Coronary artery (tissue), 2 donors: ENCODE data around the gene IRAG1.
A peak's percentile ranks its signal among the peaks of the same experiment; 100 is the strongest.

Experiments used
- DNase-seq: peaks from one replicate; pipeline ENCODE4 v3.0.0-alpha.2; 2017; ENCODE audit warnings: low spot score
- H3K27ac ChIP-seq, 2 donors: fragments of 200-600 bp; sonication (generic); one replicate each; pipeline ENCODE4 v1.5.1; 2016 to 2019
- H3K4me3 ChIP-seq: fragments of 200-600 bp; sonication (generic); 2 replicates; pipeline ENCODE4 v1.5.1; 2016; ENCODE audit warnings: mild to moderate bottlenecking, moderate library complexity
- CTCF ChIP-seq: fragments of 200-600 bp; sonication (generic); IDR thresholded peaks from one replicate; pipeline ENCODE4 v1.5.1; 2019; ENCODE audit warnings: antibody characterized with exemption

Gene IRAG1

GRCh38 chr11:10708131-10708530 is 14.6 kb upstream of the IRAG1 start:
- Histone ChIP-seq H3K4me3 (no peak overlapping the region), H3K27ac (no peak overlapping the region)
- no peak for TF ChIP-seq CTCF
- DNase-seq: no peak

DNA sequence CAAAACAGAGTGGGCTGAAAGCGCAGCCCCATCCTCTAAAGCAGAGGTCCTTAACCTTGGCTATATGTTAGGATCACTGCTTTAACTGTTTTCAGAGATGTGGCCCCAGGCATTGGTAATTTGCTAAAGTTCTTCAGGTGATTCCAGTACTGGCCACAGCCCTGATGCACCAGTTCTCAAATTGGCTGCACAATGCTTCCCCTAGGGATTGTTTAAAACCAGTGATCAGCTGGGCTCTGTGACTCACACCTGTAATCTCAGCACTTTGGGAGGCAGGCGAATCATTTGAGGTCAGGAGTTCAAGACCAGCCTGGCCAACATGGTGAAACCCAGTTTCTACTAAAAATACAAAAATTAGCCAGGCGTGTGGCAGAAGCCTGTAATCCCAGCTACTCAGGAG is 8.4 kb upstream of the IRAG1 start:
- no peak for TF ChIP-seq CTCF
- no peak overlapping the region for H3K27ac ChIP-seq
- H3K4me3 ChIP-seq: no peak overlapping the region
- no peak for DNase-seq

DNA sequence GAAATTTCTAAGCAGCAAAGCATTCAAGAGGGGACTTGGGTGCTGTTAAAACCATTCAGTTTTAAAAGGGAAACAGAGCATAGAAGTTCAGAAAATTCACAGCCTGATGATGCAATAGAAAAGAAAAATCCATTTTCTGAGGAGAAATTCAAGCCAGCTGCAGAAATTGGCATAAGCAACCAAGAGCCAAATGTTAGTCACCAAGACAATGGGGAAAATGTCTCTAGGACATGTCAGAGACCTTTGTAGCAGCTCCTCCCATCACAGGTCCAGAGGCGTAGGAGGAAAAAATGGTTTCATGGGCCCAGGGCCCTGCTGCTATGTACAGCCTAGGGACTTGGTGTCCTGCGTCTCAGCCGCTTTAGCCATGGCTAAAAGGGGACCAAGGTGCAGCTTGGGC is 5.5 kb upstream of the IRAG1 start:
- peak overlapping the region; percentile 97 to 99 for H3K27ac ChIP-seq
- TF ChIP-seq CTCF: no peak
- no peak for DNase-seq
- H3K4me3 ChIP-seq: no peak overlapping the region

DNA sequence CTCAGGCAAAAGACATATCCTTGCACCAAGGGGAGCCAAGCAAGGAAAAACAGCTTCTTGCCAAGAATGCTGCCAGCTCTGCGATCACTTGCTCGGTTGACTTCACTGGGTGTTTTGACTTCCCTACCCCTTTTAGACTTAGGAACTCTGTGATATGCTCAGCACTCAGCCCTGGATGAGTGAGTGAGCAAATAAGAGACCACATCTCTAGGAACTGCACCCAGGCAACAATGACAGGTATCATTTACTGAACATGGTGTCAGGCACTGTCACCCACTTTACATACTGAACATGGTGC is 3.7 kb upstream of the IRAG1 start:
- DNase-seq: no peak
- no peak for TF ChIP-seq CTCF
- Histone ChIP-seq H3K27ac (peak overlapping the region; percentile 97 to 99), H3K4me3 (no peak overlapping the region)

GRCh38 chr11:10696468-10697322 is 3.1 kb upstream of the IRAG1 start:
- TF ChIP-seq CTCF: no peak
- no peak overlapping the region for H3K4me3 ChIP-seq

DNA sequence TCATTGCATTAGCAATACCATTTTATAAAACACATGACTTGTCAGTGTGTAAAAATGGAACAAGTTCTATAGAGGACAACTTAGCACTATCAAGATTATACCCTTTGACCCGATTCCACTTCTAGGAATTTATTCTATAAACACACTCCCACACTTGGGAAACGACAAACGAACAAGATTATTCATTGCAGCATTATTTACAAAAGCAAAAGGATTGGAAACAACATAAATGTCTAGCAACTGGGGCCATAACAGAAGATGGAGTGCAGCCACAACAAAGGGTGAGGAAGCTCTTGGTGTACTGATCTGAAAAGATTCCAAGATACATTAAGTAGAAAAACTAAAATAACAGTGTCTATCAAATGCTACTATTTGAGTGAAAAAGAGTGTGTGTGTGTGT is 2.3 kb upstream of the IRAG1 start:
- no peak overlapping the region for H3K4me3 ChIP-seq
- no peak for DNase-seq
- TF ChIP-seq CTCF: no peak
- H3K27ac ChIP-seq: peak overlapping the region; percentile 97 to 99

More at GRCh38 chr11:10696468-10697322, 3.1 kb upstream of the IRAG1 start:
- DNase-seq: no peak
- H3K27ac ChIP-seq: peak overlapping the region; percentile 97 to 99
